ENCODE data around the gene CDH4. TPM values are rescaled to one million over a fixed set of nuclear protein-coding genes. Genes with fewer than 3 reads are reported as not detected.

The CDH4 gene
- total and polyA plus RNA-seq, 10 donors: 0.30 to 20.1 (median 7.7) TPM

DNA sequence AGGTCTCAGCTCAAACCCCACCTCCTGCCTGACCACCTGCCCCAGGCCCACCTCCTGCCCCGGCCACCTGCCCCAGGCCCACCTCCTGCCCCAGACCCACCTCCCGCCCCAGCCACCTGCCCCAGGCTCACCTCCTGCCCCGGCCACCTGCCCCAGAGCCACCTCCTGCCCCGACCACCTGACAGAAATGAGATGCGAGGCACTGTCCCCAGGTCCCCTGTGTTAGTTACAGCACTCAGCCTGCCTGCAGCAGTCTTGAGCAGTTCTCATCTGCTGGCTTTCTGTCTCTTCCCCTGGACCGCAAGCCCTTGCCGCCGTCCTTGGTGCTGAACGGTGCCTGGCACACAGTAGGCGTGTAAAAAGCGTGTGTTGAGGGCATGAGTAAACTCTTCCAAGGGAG is 79.5 kb downstream of the CDH4 start:
- Histone ChIP-seq H3K4me3 (peak overlapping the region in 4 of 8 donors; percentile 3 to 45 (median 18)), H3K27me3 (replicated peaks in 1 of 7) (no peaks in the 10 kb centered on the region), H3K36me3 (no peaks in the 10 kb centered on the region), H3K27ac (peak overlapping the region in 6 of 8 donors; percentile 59 to 84 (median 75)), H3K9me3 (peaks cover 0 to 15% (median 0%) of the 10 kb centered on the region in 8 donors), H3K4me1 (peaks cover 0 to 12% (median 0%) of the 10 kb centered on the region in 6 donors)
- TF ChIP-seq POLR2AphosphoS5 (IDR thresholded peaks at IDR 0.05): no peak
- TF ChIP-seq, protein P1, sequence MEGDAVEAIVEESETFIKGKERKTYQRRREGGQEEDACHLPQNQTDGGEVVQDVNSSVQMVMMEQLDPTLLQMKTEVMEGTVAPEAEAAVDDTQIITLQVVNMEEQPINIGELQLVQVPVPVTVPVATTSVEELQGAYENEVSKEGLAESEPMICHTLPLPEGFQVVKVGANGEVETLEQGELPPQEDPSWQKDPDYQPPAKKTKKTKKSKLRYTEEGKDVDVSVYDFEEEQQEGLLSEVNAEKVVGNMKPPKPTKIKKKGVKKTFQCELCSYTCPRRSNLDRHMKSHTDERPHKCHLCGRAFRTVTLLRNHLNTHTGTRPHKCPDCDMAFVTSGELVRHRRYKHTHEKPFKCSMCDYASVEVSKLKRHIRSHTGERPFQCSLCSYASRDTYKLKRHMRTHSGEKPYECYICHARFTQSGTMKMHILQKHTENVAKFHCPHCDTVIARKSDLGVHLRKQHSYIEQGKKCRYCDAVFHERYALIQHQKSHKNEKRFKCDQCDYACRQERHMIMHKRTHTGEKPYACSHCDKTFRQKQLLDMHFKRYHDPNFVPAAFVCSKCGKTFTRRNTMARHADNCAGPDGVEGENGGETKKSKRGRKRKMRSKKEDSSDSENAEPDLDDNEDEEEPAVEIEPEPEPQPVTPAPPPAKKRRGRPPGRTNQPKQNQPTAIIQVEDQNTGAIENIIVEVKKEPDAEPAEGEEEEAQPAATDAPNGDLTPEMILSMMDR (IDR thresholded peaks at IDR 0.05 in 8 of 11, conservative IDR thresholded peaks at IDR 0.05 in 3 of 11): no peak
- no peak for TF ChIP-seq POLR2A (IDR thresholded peaks at IDR 0.05)
- peak; percentile 81 for DNase-seq
- intact Hi-C loops (cut with DNase I; ENCODE audit: low total_unique reads): no loop called here
- WGBS, 5 donors: 61 to 80% (median 75%) methylated on average over 10 to 11 of the region's 11 CpGs

DNA sequence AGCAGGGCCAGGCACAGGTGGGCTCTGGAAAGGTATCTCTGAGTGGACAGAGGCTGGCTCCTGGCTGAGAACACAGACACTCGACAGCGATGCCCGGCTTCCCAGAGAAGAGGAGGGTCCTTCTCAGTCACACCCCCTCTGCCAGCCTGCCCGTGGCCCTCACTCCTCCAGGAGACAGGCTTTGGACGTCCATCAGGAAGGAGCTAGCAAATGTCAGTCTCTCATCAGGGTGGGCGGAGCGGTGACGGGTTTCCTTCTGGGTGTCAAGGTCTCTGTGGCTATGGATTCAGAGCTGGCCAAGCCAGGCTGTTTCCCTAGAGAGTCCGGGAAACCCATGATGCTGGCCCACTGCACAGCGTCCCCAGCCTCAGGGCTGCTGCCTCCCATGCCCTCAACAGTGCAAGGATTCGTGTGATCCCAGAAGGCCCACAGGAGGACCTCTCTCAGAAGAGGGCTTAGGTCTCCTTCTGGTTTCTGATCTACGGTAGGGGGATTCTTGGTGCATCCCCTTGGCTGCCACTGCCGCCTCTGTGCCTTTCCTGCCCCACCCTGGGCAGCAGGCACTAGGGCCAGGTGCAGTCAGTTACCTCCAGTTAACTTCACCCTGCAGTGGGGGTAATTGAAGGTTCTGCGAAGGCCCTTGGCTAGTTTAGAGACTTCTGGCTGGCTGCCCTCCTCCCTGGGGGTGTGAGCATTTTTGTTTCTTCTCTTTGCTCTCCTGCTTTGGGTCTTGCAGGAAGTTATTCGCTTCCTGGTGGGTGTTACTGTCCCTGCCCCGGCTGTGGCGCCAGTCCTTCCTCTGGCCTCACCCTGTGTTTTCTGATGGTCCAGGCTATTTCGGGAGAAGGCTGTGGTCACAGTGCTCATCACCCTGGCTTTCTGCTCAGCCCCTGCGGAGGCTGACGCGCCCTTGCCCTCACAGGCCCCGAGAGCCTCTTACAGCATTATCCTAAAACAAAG is 80.2 kb downstream of the CDH4 start:
- H3K27me3 ChIP-seq (replicated peaks in 1 of 7): no peaks in the 10 kb centered on the region
- TF ChIP-seq POLR2A (IDR thresholded peaks at IDR 0.05): no peak
- TF ChIP-seq POLR2AphosphoS5 (IDR thresholded peaks at IDR 0.05): peak; percentile 42 to 61 (median 53)
- peak overlapping the region; percentile 10 to 84 (median 74) for H3K27ac ChIP-seq
- intact Hi-C loops (cut with DNase I; ENCODE audit: low total_unique reads): no loop called here
- 44 to 57% (median 47%) methylated on average over 18 to 22 of the region's 22 CpGs for WGBS, 5 donors
- H3K4me3 ChIP-seq: peak overlapping the region in 4 of 8 donors; percentile 3 to 45 (median 18)
- DNase-seq: peak; percentile 84
- peaks cover 0 to 12% (median 0%) of the 10 kb centered on the region in 6 donors for H3K4me1 ChIP-seq
- peaks cover 0 to 15% (median 0%) of the 10 kb centered on the region in 8 donors for H3K9me3 ChIP-seq
- H3K36me3 ChIP-seq: no peaks in the 10 kb centered on the region

DNA sequence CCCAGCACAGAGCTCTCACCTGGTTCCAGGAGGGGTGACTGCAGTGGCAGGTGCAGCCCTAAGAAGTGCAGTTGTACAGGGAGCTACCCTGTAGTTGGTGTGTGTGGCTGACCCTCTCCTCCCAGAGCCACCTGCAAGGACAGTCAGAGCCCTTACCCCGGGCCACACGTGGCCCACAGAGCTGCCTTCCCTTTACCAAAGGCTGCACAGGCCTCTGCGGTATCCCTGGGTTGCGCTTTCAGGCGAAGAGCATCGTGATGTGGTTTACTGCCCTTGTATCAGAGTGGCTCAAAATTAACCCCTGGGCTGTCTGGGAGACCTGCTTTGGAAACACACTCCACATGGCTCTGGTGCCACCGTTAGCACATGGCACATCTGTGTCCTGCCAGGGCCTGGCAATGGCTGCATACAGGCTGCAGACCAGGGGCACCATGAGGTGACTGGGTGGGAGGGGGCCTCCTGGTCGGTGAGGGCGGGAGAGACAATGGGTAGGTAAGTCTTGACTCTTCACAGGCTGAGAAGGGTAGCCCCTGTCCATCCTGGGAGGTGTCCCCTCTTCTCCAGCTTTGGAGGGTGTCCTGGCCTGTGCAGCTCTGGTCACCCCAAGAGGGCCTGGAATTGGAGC is 81.5 kb downstream of the CDH4 start:
- peaks cover 0 to 12% (median 0%) of the 10 kb centered on the region in 6 donors for H3K4me1 ChIP-seq
- H3K27me3 ChIP-seq (replicated peaks in 1 of 7): no peaks in the 10 kb centered on the region
- no peaks in the 10 kb centered on the region for H3K36me3 ChIP-seq
- peak overlapping the region in 5 of 8 donors; percentile 73 to 84 (median 76) for H3K27ac ChIP-seq
- WGBS, 5 donors: 74 to 87% (median 79%) methylated on average over 7 to 9 of the region's 9 CpGs
- DNase-seq: peak; percentile 64
- intact Hi-C loops (cut with DNase I; ENCODE audit: low total_unique reads): no loop called here
- no peak overlapping the region for H3K4me3 ChIP-seq
- peaks cover 0 to 15% (median 0%) of the 10 kb centered on the region in 8 donors for H3K9me3 ChIP-seq
- TF ChIP-seq POLR2AphosphoS5 (IDR thresholded peaks at IDR 0.05): no peak
- no peak for TF ChIP-seq POLR2A (IDR thresholded peaks at IDR 0.05)
- TF ChIP-seq, protein P1 (IDR thresholded peaks at IDR 0.05 in 8 of 11, conservative IDR thresholded peaks at IDR 0.05 in 3 of 11): no peak

DNA sequence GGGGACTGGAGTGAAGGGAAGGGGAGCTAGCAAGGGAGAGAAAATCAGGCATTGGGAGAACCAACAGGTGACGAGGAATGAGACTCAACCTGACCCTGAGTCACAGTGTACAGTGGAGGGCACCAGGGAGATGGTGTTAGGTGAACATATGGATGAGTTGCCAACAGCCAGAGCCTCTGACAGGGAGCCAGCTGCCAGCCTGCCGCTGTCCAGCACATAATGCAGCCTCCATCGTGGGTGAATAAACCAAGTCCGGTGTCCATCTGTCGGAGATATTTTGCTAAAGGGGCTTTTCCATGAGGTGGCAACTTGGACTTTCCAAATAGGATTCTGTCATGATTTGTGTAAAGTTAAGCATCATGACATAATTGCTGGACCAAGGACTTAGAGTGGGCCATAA is 88.1 kb downstream of the CDH4 start:
- 85 to 93% (median 90%) methylated on average over 5 of the region's 5 CpGs for WGBS, 5 donors
- no peaks in the 10 kb centered on the region for H3K36me3 ChIP-seq
- DNase-seq: peak; percentile 38
- TF ChIP-seq, protein P1 (IDR thresholded peaks at IDR 0.05 in 8 of 11, conservative IDR thresholded peaks at IDR 0.05 in 3 of 11): no peak
- TF ChIP-seq POLR2AphosphoS5 (IDR thresholded peaks at IDR 0.05) (no peak), POLR2A (IDR thresholded peaks at IDR 0.05) (no peak)
- H3K9me3 ChIP-seq: peaks cover 0 to 8% (median 0%) of the 10 kb centered on the region in 8 donors
- intact Hi-C loops (cut with DNase I; ENCODE audit: low total_unique reads): no loop called here
- no peaks in the 10 kb centered on the region for H3K4me1 ChIP-seq
- H3K27me3 ChIP-seq (replicated peaks in 1 of 7): no peaks in the 10 kb centered on the region
- H3K27ac ChIP-seq: no peak overlapping the region
- no peak overlapping the region for H3K4me3 ChIP-seq
